Right lobe of liver (tissue), 6 donors: ENCODE results near the gene UVSSA. TPM values are rescaled to one million over a fixed set of nuclear protein-coding genes. Genes with fewer than 3 reads are reported as not detected.

ENCODE experiments used
- ATAC-seq, 4 donors: fragments of 200-7000 bp; cut with Tn5 transposase; one replicate each; pipeline ENCODE4 v1.9.1; 2020; ENCODE audit warnings: mild to moderate bottlenecking in 4 of 4, moderate library complexity in 4 of 4
- DNase-seq, 3 donors: peaks; one replicate each; pipeline ENCODE4 v3.0.0-alpha.2; 2020
- H3K27ac ChIP-seq, 3 donors: fragments of 200-600 bp; one replicate each; pipeline ENCODE4 v1.8.0; 2022
- H3K27me3 ChIP-seq, 2 donors: fragments of 200-600 bp; one replicate each; pipeline ENCODE4 v1.8.0; 2022
- H3K36me3 ChIP-seq, 4 donors: fragments of 200-600 bp; sonication (generic) in 1 of 4; one replicate each; pipeline versions ENCODE4 v1.5.1 to v1.8.0; 2017 to 2022; ENCODE audit warnings: control low read depth in 1 of 4
- H3K4me1 ChIP-seq, 4 donors: fragments of 200-600 bp; sonication (generic) in 1 of 4; one replicate each; pipeline versions ENCODE4 v1.5.1 to v1.8.0; 2017 to 2022; ENCODE audit warnings: control low read depth in 1 of 4
- H3K4me3 ChIP-seq, 3 donors: fragments of 200-600 bp; one replicate each; pipeline ENCODE4 v1.8.0; 2022
- H3K9me3 ChIP-seq, 4 donors: fragments of 200-600 bp; sonication (generic) in 1 of 4; one replicate each; pipeline versions ENCODE4 v1.5.1 to v1.8.0; 2017 to 2022; ENCODE audit warnings: control low read depth in 1 of 4
- POLR2A ChIP-seq: fragments of 450-650 bp; IDR thresholded peaks from one replicate; pipeline ENCODE4 v1.6.1; 2017; ENCODE audit warnings: antibody characterized with exemption, mild to moderate bottlenecking
- WGBS: methylation state at CpG from one replicate; pipeline ENCODE4 v1.1.6; 2018; ENCODE audit warnings: low coverage, low lambda C conversion rate; ENCODE audit not compliant: insufficient coverage; ENCODE audit errors: missing lambda C conversion rate; 5-methylcytosine and 5-hydroxymethylcytosine counted together
- intact Hi-C, 2 donors: fragments of 100-400 bp; cut with DNase I; formaldehyde crosslinking; loops; one replicate each; pipeline versions ENCODE4 v1.11.2 to v1.14.1; 2022
- total RNA-seq, 6 experiments: library from RNA; depleted of rRNA in 2 of 6; stranded (reverse); fragments of >200 nt in 2 of 6; fragmentation: NEBNext Ultra II Directional in 3 of 6; extraction: Animal tissue kit (Norgen Biotek cat#: 25700) in 3 of 6; gene quantifications; one replicate each; pipeline versions ENCODE4 v1.1.0 to v1.2.4, GENCODE V29; 2016 to 2023
- TF ChIP-seq, protein P1 (sequence below), 4 donors: fragments of 200-600 bp in 3 of 4; fragments of 450-650 bp in 1 of 4; IDR thresholded peaks; one replicate each; pipeline versions ENCODE4 v1.5.1 to v1.8.0; 2016 to 2022; ENCODE audit warnings: antibody characterized with exemption in 4 of 4, mild to moderate bottlenecking in 2 of 4
- donor health status: DM: no; HTN: yes; CAD: no.
- donor health status: DM: no; HTN: no; CAD: no.
- donor health status: DM: no; HTN: no; CAD: no.
- donor health status: DM: no; HTN: yes; CAD: no.
- donor health status: DM: no; HTN: yes; CAD: no.

The UVSSA gene
- total RNA-seq, 6 experiments from 2014 or later, result 9.1 to 14.5 (median 11.3) TPM

DNA sequence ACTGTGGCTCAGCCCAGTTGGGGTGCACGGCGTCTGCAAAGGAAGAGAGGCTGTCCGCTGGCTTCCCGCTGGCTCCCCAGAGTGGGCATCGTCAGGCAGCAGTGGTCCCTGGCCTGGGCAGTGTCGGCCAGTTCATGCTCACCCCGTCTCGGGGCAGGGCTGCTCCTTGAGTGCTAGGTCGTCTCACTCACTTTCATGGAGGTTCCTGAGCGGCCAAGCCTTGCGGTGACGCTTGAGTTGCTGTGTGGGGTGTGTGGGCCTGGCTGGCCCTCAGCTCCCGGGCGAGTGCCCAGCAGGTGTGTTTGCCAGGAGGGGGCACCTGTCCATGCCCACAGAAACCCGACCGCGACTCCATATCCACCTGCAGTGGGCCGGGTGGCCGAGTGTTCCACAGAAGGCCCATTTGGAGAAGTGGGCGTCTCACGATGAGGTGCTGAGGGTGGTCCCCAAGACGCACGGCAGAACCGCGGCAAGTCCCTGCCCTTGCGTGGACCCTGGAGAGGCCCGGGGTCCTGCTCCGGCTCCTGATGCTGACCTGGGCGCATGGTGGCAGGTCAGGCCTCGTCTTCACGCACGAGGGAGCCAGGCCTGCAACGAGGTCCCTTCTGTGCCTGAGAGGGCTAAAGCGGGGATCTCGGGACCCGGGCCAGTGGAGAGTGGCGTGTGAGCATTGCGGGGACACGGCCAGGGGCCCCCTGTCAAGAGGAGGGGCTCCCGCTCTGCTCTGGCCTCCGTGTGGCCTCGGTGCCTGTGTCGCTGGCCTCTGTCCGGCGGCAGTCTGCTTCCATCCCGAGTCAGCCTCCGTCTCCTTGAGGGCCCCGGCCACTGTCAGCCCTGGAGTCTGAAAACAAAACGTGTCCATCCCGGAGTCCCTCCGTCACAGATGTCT, 18.5 kb upstream of the UVSSA start:
- no peak overlapping the region for H3K27ac ChIP-seq
- TF ChIP-seq, protein P1, sequence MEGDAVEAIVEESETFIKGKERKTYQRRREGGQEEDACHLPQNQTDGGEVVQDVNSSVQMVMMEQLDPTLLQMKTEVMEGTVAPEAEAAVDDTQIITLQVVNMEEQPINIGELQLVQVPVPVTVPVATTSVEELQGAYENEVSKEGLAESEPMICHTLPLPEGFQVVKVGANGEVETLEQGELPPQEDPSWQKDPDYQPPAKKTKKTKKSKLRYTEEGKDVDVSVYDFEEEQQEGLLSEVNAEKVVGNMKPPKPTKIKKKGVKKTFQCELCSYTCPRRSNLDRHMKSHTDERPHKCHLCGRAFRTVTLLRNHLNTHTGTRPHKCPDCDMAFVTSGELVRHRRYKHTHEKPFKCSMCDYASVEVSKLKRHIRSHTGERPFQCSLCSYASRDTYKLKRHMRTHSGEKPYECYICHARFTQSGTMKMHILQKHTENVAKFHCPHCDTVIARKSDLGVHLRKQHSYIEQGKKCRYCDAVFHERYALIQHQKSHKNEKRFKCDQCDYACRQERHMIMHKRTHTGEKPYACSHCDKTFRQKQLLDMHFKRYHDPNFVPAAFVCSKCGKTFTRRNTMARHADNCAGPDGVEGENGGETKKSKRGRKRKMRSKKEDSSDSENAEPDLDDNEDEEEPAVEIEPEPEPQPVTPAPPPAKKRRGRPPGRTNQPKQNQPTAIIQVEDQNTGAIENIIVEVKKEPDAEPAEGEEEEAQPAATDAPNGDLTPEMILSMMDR (IDR thresholded peaks at IDR 0.05), result no peak
- H3K36me3 ChIP-seq, result peaks cover 0 to 21% (median 2%) of the 10 kb centered on the region in 4 donors
- H3K4me3 ChIP-seq, result no peak overlapping the region
- no peaks in the 10 kb centered on the region for H3K4me1 ChIP-seq
- H3K27me3 ChIP-seq, result no peaks in the 10 kb centered on the region
- intact Hi-C loops, result no loop called here
- DNase-seq (peak in 2 of 3 donors; percentile 17 to 53), ATAC-seq (no peak)
- H3K9me3 ChIP-seq, result no peaks in the 10 kb centered on the region
- WGBS, result 97% methylated on average over 5 of the region's 51 CpGs

DNA sequence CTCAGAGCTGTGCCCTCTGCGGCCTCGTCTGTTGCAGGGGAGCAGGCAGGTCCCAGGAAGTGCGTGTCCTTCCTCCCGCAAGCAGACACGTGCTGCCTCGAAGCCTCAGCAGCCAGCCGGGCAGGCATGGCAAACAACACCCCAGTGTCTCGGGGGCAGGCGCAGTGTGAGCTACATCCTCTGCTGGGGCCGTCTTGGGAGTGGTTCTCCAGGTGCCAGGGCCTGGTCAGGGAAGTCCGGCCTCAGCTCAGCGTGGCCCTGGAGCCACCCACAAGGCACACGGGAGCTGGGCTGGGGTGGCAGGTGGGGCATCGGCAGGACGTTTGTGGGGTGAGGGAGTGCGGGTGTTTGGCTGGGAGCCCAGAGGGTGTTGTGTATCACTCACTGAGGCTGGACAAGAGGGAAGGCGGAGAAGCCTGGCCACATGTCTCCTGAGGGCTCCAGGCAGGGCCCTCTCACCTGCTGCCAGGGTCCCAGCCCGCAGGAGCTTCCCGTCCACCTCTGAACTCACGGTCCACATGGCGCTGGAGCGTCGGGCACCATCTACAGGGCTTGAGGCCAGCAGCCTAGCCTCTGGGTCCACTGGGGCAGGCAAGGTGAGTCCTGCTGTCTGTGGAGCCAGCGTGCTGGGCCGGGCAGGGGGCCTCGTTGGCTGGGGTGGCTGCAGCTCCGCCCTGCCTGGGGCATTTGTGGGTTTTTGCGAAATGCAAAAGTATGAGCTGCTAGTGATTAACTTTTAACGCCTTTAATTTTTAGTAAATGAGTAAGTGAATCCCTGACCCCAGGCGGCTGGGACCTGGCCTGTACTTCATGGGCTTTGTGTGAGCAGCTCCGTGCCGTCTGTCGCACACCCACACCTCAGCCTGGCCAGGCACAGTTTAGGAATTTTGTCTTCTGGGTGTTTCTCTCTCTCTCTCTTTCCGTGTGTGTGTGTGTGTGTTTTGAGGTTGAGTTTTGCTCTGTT, 17.3 kb upstream of the UVSSA start:
- Histone ChIP-seq H3K4me1 (no peaks in the 10 kb centered on the region), H3K27ac (no peak overlapping the region), H3K9me3 (no peaks in the 10 kb centered on the region), H3K27me3 (no peaks in the 10 kb centered on the region), H3K36me3 (peaks cover 0 to 19% (median 4%) of the 10 kb centered on the region in 4 donors), H3K4me3 (no peak overlapping the region)
- 51% methylated on average over 5 of the region's 34 CpGs for WGBS
- TF ChIP-seq, protein P1 (IDR thresholded peaks at IDR 0.05), result no peak
- TF ChIP-seq POLR2A, result no peak
- DNase-seq (peak in 2 of 3 donors; percentile 19 to 54), ATAC-seq (peak in 1 of 4 donors; percentile 11)
- intact Hi-C loops, result no loop called here

DNA sequence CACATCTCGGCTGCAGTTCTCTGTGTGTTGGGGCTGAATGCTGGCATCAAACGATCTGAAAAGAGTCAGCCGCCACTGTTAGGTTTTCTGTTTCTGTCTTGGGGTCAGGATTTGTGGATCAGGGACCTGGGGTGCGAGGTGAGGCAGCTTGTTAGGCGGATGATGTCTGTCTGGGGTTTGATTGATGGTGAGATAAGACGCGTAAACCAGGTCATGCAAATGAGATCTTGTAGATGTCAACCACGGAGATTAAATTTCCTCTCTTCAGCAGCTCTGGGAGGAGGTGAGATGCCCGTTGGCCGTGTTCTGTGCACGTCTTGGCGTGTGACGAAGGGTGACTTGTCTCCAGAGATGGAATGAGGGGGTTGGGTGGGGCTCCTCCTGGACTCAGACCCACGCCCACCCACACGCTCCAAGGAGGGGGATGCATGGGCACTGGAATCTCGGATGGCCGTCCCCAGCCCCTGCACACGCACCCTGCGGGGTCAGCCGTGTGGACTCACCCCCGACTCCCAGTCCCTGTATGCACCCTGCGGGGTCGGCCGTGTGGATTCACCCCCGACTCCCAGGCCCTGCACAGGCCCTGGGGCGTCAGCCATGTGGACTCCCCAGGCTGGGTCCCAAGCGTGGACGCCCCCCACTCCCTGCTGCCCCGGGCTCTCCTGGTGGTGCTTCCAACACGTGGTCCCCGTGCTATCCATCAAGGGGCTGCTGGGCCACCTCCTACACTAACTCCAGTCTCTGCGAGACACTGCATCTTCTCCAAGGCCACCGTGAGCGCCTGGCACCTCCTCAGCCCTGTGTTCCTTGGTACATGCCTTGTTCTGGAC, 16.0 kb upstream of the UVSSA start:
- ATAC-seq (no peak), DNase-seq (peak in 2 of 3 donors; percentile 19 to 45)
- Histone ChIP-seq H3K4me1 (no peaks in the 10 kb centered on the region), H3K36me3 (peaks cover 0 to 19% (median 4%) of the 10 kb centered on the region in 4 donors), H3K27me3 (no peaks in the 10 kb centered on the region), H3K27ac (no peak overlapping the region), H3K4me3 (no peak overlapping the region), H3K9me3 (no peaks in the 10 kb centered on the region)
- intact Hi-C loops, result no loop called here
- TF ChIP-seq POLR2A, result no peak
- TF ChIP-seq, protein P1 (IDR thresholded peaks at IDR 0.05), result no peak
- WGBS, result 90% methylated on average over 17 of the region's 34 CpGs
